AG04449 (cell line): Measurements from ENCODE around the gene TWIST2.

ENCODE experiments used
- CTCF ChIA-PET: fragments of 350-600 bp; formaldehyde crosslinking; extraction: SDS; loops from one replicate; lab custom pipeline; 2021; ENCODE audit warnings: antibody characterized with exemption; lab: Yijun Ruan, JAX
- POLR2A ChIA-PET: fragments of 400-600, 350-600 bp; formaldehyde crosslinking; extraction: SDS; loops from one replicate; lab custom pipeline; 2020; ENCODE audit warnings: antibody characterized with exemption, inconsistent platforms; lab: Yijun Ruan, JAX
- DNase-seq: peaks from one replicate; pipeline ENCODE4 v3.0.0-alpha.2; 2010; ENCODE audit warnings: low read depth, low spot score
- H3K4me3 ChIP-seq: 2 replicates; pipeline ENCODE4 v1.5.1; 2011; ENCODE audit warnings: low read depth, mild to moderate bottlenecking, control low read depth, low read length
- CTCF ChIP-seq: IDR thresholded peaks from one replicate; pipeline ENCODE4 v1.5.1; 2011; ENCODE audit warnings: mild to moderate bottlenecking, moderate library complexity, low read length, control low read depth, inconsistent platforms; ENCODE audit not compliant: insufficient read depth; ENCODE audit errors: missing control alignments

Gene TWIST2

GRCh38 chr2:238908960-238909951, 61.4 kb downstream of the TWIST2 start:
- ChIA-PET CTCF (no interaction called here), POLR2A (no interaction called here)
- DNase-seq: no peak
- TF ChIP-seq CTCF: no peak
- no peak overlapping the region for H3K4me3 ChIP-seq

DNA sequence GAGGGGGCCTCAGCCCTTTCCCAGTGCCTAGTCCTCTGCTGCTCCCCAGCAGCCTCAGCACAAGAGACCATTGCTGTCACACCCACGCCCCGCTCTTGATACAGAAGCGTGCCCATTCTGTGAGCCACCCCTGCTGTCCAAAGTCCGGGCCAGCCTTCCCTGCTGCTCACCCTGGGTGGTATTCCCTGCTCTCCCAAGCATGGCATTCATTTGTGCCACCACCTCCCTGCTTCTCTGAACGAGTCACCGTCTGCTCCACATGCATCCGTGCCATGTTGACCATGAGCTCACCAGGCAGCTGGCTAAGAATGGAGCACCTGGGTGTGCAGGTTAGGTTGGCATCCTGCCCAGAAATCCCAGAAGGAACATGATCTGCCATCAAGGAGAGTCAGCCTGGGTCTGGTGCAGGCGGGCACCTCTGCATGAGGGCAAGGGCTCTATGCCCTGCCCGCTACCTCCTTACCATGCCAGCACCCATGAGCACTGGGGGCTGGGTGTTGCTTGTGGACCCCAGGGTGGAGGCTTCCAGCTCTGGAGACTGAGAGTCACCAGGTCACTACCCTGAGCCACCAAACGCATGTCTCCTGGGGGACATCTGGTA, 63.0 kb downstream of the TWIST2 start:
- DNase-seq: no peak
- CTCF ChIA-PET: no interaction called here
- H3K4me3 ChIP-seq: no peak overlapping the region
- TF ChIP-seq CTCF: no peak
- POLR2A ChIA-PET: interaction anchor here (0.6 kb wide), 1 partner anchor 25 kb away, joined by 3 read pairs; no protein-coding TSS in a partner anchor

- no peak for TF ChIP-seq CTCF
- CTCF ChIA-PET: no interaction called here
- H3K4me3 ChIP-seq: no peak overlapping the region
- POLR2A ChIA-PET: interaction anchor here (0.6 kb wide), 1 partner anchor 26 kb away, joined by 3 read pairs; no protein-coding TSS in a partner anchor
- no peak for DNase-seq
Observed at GRCh38 chr2:238911376-238912227, 63.7 kb downstream of the TWIST2 start.

GRCh38 chr2:238912228-238912915, 64.5 kb downstream of the TWIST2 start:
- no peak for TF ChIP-seq CTCF
- no peak overlapping the region for H3K4me3 ChIP-seq
- DNase-seq: no peak
- ChIA-PET POLR2A (no interaction called here), CTCF (no interaction called here)

GRCh38 chr2:238912916-238913875, 65.3 kb downstream of the TWIST2 start:
- ChIA-PET CTCF (no interaction called here), POLR2A (no interaction called here)
- DNase-seq: no peak
- TF ChIP-seq CTCF: no peak
- no peak overlapping the region for H3K4me3 ChIP-seq
